KMS-11 (cell line): Measurements from ENCODE around the gene PGBD4.

Experiments
- H2AFZ ChIP-seq: fragments of 200-600 bp; sonication (generic); 2 replicates; pipeline ENCODE4 v1.6.1; 2016; ENCODE audit warnings: antibody characterized with exemption, mixed run types, low read depth
- H3K27ac ChIP-seq: fragments of 200-600 bp; sonication (generic); 2 replicates; pipeline ENCODE4 v1.6.1; 2016; ENCODE audit warnings: mild to moderate bottlenecking, mixed run types
- H3K27me3 ChIP-seq: fragments of 200-600 bp; sonication (generic); 2 replicates; pipeline ENCODE4 v1.6.1; 2017; ENCODE audit warnings: mild to moderate bottlenecking, low read depth, mixed run types, moderate library complexity; ENCODE audit not compliant: insufficient read depth
- H3K36me3 ChIP-seq: fragments of 200-600 bp; sonication (generic); 2 replicates; pipeline ENCODE4 v1.6.1; 2017; ENCODE audit warnings: mild to moderate bottlenecking, mixed run types; ENCODE audit not compliant: insufficient read depth
- H3K4me1 ChIP-seq: fragments of 200-600 bp; sonication (generic); 2 replicates; pipeline ENCODE4 v1.6.1; 2016; ENCODE audit warnings: mild to moderate bottlenecking, low read depth, mixed run types; ENCODE audit not compliant: poor library complexity, severe bottlenecking
- H3K4me2 ChIP-seq: fragments of 200-600 bp; sonication (generic); 2 replicates; pipeline ENCODE4 v1.7.0; 2016; ENCODE audit warnings: mild to moderate bottlenecking, mixed run types
- H3K4me3 ChIP-seq: fragments of 200-600 bp; sonication (generic); IDR thresholded peaks from 2 replicates; pipeline ENCODE4 v1.6.1; 2017; ENCODE audit warnings: low read depth, low read length, mixed read lengths; ENCODE audit not compliant: insufficient read depth
- H3K79me2 ChIP-seq: fragments of 200-600 bp; sonication (generic); 2 replicates; pipeline ENCODE4 v1.6.1; 2016; ENCODE audit warnings: low read depth, mixed run types; ENCODE audit not compliant: insufficient read depth
- H3K9ac ChIP-seq: fragments of 200-600 bp; sonication (generic); 2 replicates; pipeline ENCODE4 v1.6.1; 2016; ENCODE audit warnings: mild to moderate bottlenecking, mixed run types
- H4K20me1 ChIP-seq: fragments of 200-600 bp; sonication (generic); 2 replicates; pipeline ENCODE4 v1.6.1; 2016; ENCODE audit warnings: mild to moderate bottlenecking, mixed run types; ENCODE audit not compliant: insufficient read depth
- TF ChIP-seq, protein P1 (sequence below): fragments of 200-600 bp; sonication (generic); conservative IDR thresholded peaks from 2 replicates; pipeline ENCODE4 v1.6.1; 2017; ENCODE audit warnings: low read depth, mild to moderate bottlenecking, antibody characterized with exemption, low read length, moderate library complexity, mixed read lengths

PGBD4 gene

GRCh38 chr15:34128898-34129297 is 27.0 kb downstream of the PGBD4 start:
- Histone ChIP-seq H3K27ac (no peak overlapping the region), H4K20me1 (no peaks in the 10 kb centered on the region), H3K27me3 (no peaks in the 10 kb centered on the region), H3K4me3 (no peak overlapping the region), H3K9ac (no peak overlapping the region), H3K36me3 (no peaks in the 10 kb centered on the region), H3K79me2 (no peaks in the 10 kb centered on the region), H3K4me2 (no peak overlapping the region), H3K4me1 (no peaks in the 10 kb centered on the region), H2AFZ (no peak overlapping the region)
- TF ChIP-seq, protein P1, sequence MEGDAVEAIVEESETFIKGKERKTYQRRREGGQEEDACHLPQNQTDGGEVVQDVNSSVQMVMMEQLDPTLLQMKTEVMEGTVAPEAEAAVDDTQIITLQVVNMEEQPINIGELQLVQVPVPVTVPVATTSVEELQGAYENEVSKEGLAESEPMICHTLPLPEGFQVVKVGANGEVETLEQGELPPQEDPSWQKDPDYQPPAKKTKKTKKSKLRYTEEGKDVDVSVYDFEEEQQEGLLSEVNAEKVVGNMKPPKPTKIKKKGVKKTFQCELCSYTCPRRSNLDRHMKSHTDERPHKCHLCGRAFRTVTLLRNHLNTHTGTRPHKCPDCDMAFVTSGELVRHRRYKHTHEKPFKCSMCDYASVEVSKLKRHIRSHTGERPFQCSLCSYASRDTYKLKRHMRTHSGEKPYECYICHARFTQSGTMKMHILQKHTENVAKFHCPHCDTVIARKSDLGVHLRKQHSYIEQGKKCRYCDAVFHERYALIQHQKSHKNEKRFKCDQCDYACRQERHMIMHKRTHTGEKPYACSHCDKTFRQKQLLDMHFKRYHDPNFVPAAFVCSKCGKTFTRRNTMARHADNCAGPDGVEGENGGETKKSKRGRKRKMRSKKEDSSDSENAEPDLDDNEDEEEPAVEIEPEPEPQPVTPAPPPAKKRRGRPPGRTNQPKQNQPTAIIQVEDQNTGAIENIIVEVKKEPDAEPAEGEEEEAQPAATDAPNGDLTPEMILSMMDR, result no peak

DNA sequence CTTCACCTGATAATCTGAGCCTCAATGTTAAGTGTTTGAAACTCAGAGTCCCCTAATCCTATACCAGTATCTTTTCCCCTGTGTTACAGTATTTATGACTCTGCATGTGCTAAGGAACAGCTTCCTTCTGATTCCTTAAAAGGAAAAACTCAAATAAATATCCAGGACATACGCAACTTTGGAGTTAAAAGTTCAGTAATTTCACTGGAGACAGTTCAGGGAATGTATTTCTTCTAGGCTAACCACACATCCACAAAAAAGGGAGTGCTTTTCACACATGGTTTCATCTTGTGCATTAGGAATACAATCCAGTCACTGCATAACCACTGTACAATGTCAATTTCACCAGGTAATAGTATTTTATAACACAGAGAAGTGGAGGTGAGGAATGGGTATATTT is 31.0 kb downstream of the PGBD4 start:
- Histone ChIP-seq H2AFZ (no peak overlapping the region), H3K27me3 (no peaks in the 10 kb centered on the region), H3K9ac (no peak overlapping the region), H3K36me3 (no peaks in the 10 kb centered on the region), H3K4me2 (no peak overlapping the region), H3K4me3 (no peak overlapping the region), H3K27ac (no peak overlapping the region), H4K20me1 (no peaks in the 10 kb centered on the region), H3K79me2 (no peaks in the 10 kb centered on the region), H3K4me1 (no peaks in the 10 kb centered on the region)
- TF ChIP-seq, protein P1, result no peak

DNA sequence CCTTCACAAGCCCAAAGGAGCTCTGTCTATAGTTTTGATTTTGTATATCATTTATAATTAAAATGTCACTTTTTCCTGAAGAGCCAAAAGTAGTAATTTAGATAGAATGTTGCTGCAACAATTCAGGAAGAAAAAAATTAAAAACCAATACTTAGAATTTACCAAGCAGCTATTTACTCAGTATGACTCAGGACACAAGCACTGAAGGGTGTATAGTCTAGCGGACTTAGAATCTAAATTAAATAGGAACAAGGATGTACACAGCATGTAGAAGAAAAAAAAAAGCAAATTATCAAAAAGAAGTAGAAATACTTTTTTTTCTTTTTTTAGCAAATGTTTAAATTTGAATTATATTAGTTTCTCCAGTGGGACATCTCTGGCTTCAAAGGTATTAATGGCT is 31.6 kb downstream of the PGBD4 start:
- Histone ChIP-seq H3K79me2 (no peaks in the 10 kb centered on the region), H3K4me1 (no peaks in the 10 kb centered on the region), H2AFZ (no peak overlapping the region), H3K4me3 (no peak overlapping the region), H3K27me3 (no peaks in the 10 kb centered on the region), H3K4me2 (no peak overlapping the region), H3K36me3 (no peaks in the 10 kb centered on the region), H4K20me1 (no peaks in the 10 kb centered on the region), H3K9ac (no peak overlapping the region), H3K27ac (no peak overlapping the region)
- TF ChIP-seq, protein P1, result no peak

DNA sequence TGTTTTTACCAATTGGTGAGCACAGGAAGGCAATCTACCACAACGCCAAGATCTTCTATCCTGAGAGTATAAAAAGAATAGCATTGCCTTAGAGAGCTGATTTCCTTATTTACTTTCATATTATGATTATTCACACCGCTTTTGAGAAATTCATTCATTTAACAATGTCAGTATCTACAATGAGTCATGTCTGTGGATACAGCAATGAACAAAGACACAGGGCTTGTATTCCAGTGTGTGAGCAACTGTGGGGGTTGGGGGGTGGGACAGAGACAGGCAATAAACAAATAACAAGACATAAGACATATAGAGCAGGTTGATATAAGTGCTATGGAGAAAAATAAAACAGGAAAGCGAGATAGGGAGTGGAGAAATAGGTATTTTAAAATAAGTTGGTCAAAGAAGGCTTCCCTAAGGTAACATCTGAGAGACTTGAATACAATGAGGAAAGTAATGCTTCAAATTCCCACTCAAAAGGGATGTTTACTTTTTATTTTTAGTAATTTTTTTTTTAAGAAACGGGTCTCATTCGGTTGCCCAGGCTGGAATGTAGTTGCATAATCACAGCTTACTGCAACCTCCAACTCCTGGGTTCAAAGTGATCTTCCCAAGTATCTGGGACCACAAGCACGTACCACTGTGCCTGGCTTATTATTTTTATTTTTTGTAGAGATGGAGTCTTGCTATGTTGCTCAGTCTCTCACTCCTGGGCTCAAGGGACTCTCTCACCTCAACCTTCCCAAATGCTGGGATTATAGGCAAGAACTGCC is 45.7 kb downstream of the PGBD4 start:
- H3K79me2 ChIP-seq, result no peaks in the 10 kb centered on the region
- H3K27me3 ChIP-seq, result no peaks in the 10 kb centered on the region
- H2AFZ ChIP-seq, result no peak overlapping the region
- H3K4me2 ChIP-seq, result no peak overlapping the region
- H3K9ac ChIP-seq, result no peak overlapping the region
- H3K36me3 ChIP-seq, result no peaks in the 10 kb centered on the region
- H3K27ac ChIP-seq, result no peak overlapping the region
- H3K4me3 ChIP-seq, result no peak overlapping the region
- no peaks in the 10 kb centered on the region for H3K4me1 ChIP-seq
- no peaks in the 10 kb centered on the region for H4K20me1 ChIP-seq
- TF ChIP-seq, protein P1, result no peak
